Medulla oblongata (tissue), 1 donor: Measurements from ENCODE around the gene POU2F2.
"Not testable (repeated sequence)": the region's sequence is repeated elsewhere in the genome, so short reads cannot be mapped to it uniquely, and the experiment has no call there.

Experiments used
- DNase-seq: peaks from one replicate; pipeline ENCODE4 v3.0.0-alpha.2; 2015; ENCODE audit errors: extremely low spot score

Gene POU2F2

DNA sequence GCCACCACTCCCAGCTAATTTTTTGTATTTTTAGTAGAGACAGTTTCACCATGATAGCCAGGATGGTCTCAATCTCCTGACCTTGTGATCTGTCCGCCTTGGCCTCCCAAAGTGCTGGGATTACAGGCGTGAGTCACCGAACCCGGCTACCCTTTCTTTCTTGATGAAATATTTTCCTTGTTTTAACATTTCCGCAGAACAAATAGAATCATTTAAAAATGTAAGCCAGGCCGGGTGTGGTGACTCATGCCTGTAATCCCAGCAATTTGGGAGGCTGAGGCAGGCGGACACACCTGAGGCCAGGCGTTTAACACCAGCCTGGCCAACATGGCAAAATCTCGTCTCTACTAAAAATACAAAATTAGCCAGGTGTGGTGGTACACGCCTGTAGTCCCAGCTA is 32.0 kb downstream of the POU2F2 start:
- DNase-seq: not testable (repeated sequence)

DNA sequence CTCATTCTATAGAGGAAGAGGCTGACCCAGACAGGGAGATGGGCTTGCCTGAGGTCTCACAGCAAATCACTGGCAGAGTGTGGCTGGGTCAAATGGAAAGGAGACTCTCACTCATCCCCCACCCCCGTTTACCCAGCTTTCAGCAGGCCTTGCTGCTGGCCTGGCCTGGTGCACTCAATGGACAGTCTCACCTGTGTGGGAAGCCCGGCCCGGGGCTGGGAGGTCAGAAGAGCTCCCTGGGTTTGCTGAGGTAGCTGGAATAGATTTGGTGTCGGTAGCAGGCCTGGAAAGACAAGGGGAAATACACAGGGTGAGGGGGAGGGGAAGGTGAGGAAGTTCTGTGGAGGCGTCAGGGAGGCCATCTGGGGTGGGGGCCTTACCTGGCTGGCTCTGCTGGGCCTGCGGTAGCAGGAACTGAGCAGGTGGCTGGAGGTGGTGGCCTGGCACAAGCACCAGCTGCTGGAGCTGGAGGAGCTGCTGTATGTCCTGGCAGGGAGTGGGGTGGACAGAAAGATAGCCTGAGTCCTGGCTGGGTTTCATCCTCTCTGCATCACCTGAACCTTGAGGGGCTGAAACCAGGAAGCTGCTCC is 32.8 kb downstream of the POU2F2 start:
- DNase-seq: no peak

DNA sequence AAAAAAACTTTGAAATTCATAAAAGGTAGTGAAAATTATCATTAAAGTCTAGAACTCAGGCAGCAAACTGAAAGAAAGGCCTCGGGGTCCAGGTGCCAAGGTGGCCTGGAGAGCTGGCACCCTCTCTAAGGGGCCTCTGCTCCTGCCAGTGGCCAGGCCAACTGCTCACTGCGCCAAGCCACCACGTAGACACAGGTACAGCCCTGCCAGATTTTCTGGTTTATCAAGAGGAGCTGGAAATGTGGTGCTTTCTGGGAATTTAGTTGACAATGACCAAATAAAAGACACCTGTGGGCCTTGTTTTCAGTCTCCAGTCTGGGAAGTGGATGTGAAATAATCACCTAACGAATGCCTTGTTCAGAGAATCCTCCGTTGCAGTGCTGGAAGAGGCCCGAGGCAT is 33.5 kb downstream of the POU2F2 start:
- DNase-seq: no peak

DNA sequence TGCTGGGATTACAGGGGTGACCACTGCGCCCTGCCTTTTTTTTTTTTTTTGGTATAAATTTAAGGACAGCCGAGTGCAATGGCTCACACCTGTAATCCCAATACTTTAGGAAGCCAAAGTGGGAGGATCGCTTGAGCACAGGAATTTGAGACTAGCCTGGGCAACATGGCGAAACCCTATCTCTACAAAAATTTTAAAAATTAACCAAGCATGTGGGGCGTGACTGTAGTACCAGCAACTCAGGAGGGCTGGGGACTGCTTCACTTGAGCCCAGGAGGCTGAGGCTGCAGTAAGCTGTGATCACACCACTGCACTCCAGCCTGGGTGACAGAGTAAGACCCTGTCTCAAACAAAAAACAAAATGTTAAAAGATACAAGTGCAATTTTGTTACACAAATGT is 34.8 kb downstream of the POU2F2 start:
- DNase-seq: no peak

DNA sequence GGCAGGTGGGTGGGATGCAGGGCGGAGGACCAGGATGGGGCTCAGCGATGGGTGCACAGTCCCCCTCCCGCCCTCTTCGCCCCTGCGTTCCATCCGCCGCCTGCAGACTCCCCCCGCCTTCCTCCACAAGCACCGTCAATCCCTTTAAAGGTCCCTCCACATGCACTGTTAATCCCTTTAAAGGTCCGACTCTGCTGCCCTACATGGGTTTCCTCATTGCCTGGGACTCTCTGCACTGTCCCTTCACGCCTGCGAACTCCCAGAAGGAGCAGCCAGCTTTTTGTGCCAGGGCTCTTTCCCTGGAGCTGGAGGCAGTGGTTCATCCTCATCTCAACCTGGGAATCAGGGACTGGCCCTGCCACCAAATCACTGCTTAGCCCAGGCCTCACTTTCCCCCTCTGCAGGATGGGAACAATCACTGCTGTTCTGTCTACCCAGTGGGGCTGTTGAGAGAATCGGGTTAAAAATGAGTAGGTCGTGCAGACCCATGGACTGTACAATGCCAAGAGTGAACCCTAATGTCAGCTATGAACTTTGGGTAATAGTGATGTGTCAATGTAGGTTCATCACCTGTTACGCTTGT is 35.9 kb downstream of the POU2F2 start:
- DNase-seq: no peak

DNA sequence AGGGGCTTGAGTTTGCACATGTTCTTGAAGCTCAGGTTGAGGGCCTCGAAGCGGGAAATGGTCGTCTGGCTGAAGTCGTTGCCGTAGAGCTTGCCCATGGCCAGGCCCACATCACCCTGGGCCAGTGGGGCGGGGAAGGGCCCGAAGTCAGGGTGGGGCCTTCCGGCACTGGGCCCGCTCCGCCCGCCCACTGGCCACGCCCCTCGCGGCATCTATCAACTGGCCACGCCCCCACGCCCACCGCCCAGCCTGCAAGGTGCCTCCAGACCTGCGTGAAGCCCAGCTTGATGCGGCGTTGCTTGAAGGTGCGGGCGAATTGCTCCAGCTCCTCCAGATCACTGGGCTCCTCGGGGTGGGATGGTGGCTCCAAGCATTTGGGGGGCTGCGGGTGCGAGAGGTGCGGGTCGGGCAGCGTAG is 36.4 kb downstream of the POU2F2 start:
- DNase-seq: no peak

DNA sequence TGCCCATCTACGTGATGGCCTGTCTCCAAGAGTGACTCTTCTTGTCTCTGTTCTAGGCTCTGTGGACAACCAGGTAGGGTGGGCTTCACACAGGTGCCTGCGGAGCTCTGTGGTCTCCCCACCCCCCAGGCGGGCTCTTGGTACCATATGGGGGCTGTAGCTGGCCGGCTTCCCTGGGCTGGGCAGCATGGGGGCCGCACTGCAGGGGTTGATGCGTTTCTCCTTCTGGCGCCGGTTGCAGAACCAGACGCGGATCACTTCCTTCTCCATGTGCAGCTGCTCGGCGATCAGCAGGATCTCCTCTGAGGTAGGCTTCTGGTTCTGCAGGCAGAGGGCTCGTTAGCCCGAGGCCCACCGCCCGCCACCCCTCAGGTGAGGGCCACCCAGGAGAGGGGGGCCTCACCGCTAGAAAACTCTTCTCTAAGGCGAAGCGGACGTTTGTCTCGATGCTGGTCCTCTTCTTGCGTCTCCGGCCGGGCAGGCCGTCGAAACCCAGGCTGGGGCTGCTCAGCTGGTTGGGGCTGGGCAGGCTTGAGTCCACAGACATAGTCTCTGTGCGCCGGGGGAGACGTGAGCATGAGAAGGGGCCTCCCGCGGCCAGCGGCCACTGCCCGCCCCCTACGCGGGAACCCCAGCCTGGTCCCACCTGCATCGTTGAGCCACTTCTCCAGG is 37.0 kb downstream of the POU2F2 start:
- DNase-seq: no peak

DNA sequence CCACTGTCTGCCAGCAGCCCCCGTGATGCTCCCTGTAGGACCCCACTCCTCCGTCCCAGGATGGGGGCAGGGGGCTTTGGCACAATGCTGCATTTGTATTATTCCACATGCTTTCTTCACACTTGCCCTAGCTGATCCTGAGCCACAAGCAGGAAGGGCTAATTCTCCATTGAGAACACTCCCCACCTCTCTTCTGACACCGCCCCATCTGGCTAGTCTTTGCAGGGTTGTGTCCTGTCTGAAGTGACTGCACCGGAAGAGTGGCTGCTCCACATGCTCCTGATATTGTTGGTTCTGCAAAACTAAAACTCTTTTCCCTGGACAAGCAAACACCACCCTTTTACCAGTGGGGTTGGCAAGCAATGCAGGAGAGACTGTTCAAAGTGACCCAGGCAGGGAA is 38.3 kb downstream of the POU2F2 start:
- no peak for DNase-seq

DNA sequence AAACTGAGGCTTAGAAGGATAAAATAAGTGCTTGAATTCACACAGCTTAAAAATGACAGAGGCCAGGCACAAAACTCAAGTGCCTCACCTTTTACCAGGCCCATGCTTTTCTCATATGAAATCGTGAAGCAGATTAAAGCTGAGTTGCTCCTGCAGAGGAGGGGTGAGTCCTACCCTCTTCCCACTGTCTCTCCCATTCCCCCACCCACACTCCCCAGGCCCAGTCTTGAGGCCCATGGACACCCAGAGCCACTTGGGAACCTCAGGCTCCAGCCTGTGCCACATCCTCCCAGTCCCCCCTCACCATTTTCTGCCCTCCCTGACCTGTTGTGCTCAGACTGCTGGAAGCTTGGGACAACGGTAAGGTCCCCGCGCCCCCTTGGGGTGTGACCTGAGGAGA is 38.7 kb downstream of the POU2F2 start:
- no peak for DNase-seq

DNA sequence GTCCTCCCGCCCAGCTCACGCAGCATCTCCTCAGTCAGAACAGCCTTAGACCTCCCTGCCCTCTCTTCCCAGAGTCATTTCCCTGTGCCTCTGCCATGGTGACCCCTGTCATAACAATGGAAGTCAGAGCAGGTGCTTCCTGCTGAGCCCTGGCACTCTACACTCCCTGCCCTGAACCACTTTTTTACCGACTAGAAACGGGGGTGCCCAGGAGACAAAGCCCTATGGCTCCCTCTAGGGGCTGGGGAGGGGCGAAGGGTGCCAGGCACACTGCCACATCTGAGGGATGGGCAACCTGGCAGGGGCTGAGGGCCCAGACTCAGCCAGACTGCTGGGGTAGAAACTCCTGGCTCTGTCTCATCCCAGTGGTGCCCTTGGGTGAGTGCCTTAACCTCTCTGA is 39.9 kb downstream of the POU2F2 start:
- no peak for DNase-seq

DNA sequence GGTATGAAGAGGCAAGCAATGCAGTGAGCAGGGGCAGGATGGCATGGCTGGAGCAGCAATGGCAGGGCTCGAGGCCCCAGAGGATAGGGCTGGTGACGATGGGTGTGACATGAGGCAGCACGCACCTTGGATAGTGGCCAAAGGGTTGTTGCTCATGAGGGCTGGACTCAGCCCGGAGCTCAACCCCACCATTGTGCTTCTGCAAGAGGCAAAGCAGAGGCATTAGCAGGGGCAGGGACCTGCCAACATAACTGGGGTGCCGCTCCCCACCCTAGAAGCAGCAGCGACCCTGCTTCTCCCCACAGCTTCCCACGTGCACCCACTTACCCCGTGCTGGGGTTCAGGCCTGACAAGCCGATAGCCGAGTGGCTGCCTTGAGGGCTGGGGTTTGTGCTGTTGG is 40.5 kb downstream of the POU2F2 start:
- DNase-seq: no peak

DNA sequence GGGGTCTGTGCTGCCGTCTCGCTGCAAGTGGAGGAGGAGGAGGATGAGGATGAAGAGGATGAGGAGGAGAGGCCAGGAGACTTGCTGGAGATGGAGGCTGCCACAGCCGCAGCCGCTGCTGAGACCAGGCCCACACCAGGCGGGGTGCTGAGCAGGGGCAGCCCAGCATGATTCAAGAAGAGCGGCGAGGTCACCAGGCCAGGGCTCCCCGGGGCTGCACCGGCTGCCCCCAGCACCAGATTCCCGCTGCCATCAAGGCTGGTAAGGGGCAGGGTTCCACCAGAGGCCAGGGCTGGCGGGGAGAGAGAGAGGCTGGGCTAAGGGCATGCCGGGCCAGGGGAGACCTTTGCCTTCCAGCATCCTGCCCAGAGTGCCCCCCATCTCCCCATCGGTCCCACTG is 40.9 kb downstream of the POU2F2 start:
- DNase-seq: no peak

DNA sequence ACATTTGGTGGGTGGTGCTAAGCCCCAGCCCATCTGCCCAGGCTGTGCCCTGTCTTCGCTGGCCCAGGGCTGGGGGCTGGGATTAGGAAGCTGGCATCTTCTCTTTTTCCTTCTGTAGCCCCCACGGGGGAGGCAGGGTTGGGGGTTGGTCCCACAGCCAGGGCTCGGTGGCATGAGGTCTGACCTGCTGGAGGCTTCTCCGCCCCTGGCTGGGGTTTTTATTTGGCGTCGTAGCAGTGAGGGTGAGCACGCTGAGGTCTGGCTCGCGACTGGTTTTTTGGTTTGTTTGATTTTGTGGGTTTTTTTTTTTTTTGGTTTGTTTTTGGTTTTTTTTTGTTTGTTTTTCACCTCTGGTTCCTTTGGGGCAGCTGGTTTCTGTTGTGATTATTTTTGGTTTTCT is 41.6 kb downstream of the POU2F2 start:
- no peak for DNase-seq

DNA sequence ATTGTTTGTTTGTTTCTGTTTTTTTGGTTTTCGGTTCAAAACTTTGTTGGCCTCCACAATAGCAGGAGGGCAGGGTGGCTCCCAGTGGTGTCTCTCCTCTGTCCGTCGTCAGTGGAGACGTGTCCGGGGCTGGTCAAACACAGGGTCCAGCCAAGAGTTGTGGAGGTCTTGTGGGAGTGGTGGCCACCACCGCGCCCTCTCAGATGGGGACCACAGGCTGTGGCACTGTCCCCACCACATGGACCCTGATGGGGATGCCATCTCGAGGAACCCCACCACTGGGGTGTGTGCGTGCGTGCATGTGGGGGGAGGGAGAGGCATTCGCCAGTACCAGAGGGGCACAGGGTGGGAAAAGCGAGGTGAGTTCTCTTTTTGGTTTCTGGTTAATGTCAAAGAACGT is 42.5 kb downstream of the POU2F2 start:
- no peak for DNase-seq

DNA sequence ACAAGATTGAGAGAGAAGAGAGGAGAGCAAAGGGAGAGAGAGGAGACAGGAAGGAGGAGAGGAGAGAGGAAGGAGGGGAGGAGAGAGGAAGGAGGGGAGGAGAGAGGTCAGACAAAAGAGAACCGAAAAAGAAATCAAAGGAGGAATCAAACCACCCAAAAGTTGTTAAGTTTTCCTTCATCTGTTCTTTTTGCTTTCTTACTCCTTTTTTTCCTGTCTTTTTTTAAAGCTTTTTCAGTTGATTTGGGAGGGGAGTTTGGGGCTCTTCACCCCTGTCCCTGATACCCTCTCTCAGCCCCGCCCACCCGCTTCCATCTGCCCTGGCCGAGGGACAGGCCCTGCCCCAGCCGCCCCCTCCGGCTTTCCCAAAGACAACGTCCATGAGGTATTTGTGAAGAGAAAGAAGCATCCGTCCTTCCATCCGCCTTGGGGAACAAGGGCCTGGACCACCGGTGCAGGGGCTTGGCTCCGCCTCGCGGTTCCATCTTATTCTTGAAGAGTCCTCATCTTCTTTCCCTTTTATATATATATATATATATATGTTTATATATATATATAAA is 43.0 kb downstream of the POU2F2 start:
- no peak for DNase-seq

DNA sequence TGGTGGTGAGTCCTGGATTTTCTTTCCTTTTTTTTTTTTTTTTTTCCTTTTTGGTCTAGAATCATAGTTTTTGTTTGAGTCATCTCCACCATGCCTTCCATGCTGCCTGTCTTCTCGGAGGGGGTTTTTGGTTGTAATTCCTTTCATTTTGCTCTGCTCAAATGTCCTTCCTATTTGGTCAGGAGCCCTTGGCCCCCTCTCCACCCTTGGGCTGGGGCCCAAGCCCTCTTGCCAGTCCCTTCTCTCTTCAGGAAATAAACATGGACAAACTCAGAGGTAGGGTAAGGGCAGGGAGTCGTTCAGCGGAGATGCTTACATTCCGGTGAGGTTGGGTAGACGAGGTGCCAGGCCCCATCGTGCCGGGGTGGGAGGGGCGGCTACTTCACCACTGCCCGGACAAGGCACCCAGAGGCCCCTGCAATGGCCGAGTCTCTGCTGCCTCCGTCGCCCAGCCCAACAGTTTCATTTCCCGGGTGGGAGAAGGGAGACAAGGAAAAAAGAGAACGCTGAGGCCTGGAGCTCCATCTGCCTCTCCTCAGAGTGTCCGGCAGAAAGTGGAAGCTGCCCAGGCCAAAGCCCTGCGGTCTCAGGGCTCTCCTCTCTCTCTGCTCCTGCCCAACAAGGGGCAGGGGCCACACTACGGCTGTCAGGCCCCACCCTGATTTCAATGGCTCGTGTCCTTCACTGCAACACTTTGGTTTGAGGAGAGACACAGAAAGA is 43.6 kb downstream of the POU2F2 start:
- DNase-seq: no peak

DNA sequence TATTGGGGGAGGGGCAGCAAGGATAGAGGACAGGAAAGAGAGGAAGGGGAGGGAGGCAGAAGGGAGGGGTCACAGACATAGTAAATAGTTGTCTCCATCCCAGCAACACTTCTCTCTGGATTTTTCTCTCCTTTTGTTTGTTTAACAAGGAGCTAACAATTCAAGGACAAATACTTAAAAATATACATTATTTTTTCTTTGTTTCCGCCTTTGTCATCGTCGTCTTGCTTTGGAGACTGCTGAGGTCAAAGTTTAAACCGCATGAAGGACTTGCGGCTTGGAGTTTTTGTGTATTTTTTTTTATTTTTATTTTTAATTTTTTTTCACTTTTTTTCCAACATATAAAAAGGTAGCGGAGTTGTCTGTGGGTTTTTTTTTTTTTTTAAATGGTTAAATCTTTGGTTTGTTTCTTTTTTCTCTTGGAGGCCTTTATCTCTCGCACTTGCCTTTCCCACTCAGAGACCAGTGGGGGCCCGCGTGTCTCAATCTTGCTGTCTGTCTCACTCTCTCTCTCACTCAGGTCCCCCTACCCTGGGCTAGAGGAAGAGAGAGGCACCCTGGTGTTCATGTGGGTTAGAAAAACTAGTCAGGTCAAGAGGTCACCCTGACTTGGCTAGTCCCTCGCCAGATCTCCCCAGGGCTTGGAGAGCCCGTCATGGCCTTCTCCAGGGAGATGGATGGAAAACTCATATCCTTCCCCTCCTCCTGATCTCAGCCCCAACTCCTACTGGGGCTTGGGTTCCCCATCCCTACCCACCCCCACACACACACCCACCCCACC is 45.3 kb downstream of the POU2F2 start:
- DNase-seq: no peak

DNA sequence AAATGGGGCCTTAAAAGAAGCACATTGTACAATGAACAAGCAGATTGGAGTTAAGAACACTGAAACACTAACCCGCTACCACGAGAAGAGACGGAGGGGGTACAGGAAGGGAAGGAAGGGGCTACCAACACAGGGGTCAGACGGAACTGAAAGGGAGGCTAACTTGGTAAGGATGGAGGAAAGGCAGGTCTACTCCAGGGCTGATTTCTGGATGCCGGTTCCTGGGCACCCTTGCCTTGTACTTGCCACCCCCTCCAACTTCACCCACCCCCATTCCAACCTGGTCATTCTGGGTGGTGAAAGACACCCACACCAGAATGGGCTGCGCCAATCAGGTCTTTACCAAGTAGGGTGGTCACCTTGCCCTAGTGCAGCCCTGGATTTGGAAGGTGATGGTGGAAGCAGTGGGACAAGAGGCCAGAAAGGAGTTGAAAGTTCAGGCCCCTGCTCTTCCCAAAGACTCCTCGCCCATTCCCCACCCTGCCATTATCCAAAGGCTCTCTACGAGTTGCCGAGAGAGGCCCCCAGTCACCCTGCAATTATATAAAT is 46.0 kb downstream of the POU2F2 start:
- no peak for DNase-seq

DNA sequence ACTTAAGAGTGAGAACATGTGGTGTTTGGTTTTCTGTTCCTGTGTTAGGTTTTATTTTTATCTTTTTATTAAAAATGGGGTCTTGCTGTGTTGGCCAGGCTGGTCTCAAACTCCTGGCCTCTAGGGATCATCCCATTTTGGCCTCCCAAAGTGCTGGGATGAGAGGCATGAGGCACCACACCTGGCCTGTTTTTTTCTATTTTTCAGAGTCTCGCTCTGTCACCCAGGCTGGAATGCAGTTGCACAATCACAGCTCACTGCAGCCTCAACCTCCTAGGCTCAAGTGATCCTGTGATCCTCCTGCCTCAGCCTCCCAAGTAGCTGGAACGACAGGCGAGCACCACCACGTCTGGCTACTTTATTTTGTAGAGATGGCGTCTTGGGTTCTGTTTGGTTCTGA is 48.7 kb downstream of the POU2F2 start:
- DNase-seq: no peak

DNA sequence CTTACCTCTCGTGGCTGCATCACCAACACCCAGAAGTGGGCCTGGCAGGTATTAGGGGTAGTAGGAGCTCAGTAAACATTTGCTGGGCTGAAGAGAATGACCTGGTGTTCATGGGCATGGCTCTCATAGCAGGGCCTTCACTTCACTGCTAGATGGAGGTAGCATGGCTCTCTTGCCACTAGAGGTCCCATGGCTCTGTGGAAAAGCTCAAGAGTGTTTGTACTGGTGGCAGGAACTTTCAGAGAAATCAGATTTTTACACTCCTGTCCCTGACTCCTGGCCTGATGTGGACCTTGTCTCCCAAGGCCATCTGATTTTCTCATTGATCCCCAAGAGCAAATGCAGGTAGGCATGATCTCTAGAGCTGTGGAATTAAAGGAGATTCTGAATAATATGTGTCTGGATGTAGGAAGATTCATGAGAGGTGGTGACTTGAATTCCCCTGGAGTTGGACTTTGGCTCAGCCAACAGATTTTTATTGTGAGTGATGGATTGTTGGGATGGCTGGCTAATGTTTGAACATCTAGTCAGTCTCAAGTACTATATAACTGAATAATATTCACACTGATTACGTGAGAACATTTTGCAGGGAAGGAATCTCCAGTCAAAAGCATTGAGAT is 50.6 kb downstream of the POU2F2 start:
- no peak for DNase-seq

DNA sequence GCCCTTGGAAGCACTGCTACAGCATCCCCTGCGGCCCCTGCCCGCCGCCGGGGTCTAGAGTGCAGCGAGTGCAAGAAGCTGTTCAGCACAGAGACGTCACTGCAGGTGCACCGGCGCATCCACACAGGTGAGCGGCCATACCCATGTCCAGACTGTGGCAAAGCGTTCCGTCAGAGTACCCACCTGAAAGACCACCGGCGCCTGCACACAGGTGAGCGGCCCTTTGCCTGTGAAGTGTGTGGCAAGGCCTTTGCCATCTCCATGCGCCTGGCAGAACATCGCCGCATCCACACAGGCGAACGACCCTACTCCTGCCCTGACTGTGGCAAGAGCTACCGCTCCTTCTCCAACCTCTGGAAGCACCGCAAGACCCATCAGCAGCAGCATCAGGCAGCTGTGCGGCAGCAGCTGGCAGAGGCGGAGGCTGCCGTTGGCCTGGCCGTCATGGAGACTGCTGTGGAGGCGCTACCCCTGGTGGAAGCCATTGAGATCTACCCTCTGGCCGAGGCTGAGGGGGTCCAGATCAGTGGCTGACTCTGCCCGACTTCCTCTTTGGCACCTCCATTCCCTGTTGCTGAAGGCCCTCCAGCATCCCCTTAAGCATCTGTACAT is 51.4 kb downstream of the POU2F2 start:
- DNase-seq: no peak
